PC-3 (cell line): Measurements from ENCODE around the gene NOL6. TPM values are rescaled to one million over a fixed set of nuclear protein-coding genes. Genes with fewer than 3 reads are reported as not detected.

Source experiments
- ATAC-seq: fragments of 200-7000 bp; cut with Tn5 transposase; 2 replicates; pipeline ENCODE4 v1.9.1; 2020; ENCODE audit warnings: mild to moderate bottlenecking, moderate library complexity
- BruUV-seq: library from RNA; stranded (reverse); fragments of 400-500 nt; replicated peaks from 2 replicates; lab custom pipeline; 2021; lab: Mats Ljungman, UMichigan
- CTCF ChIA-PET: fragments of 300-600 bp; sonication (Branson Sonifier 250); formaldehyde crosslinking; loops from one replicate; lab custom pipeline; 2022; ENCODE audit warnings: antibody characterized with exemption; lab: Charles Lee
- POLR2A ChIA-PET: fragments of 300-600 bp; sonication (Branson Sonifier 250); formaldehyde crosslinking; loops from one replicate; lab custom pipeline; 2022; ENCODE audit warnings: antibody characterized with exemption; ENCODE audit not compliant: unreplicated experiment; lab: Charles Lee
- DNase-seq: peaks from one replicate; pipeline ENCODE4 v3.0.0-alpha.2; 2015
- H2AFZ ChIP-seq: fragments of 300-600 bp; sonication (generic); 2 replicates; pipeline ENCODE4 v1.6.0; 2016; ENCODE audit warnings: antibody characterized with exemption, low read length
- H3F3A ChIP-seq: fragments of 300-600 bp; sonication (generic); one replicate; pipeline ENCODE4 v1.6.0; 2017; ENCODE audit warnings: antibody characterized with exemption, low read length, control low read depth, mild to moderate bottlenecking; ENCODE audit not compliant: unreplicated experiment
- H3K27ac ChIP-seq: fragments of 300-600 bp; sonication (generic); 2 replicates; pipeline ENCODE4 v1.5.1; 2016; ENCODE audit warnings: mild to moderate bottlenecking, low read length
- H3K27me3 ChIP-seq: fragments of 300-600 bp; sonication (generic); 2 replicates; pipeline ENCODE4 v1.6.1; 2016; ENCODE audit warnings: low read length, mixed read lengths
- H3K36me3 ChIP-seq: fragments of 300-600 bp; sonication (generic); 2 replicates; pipeline ENCODE4 v1.6.1; 2016; ENCODE audit warnings: low read depth, mixed run types, low read length, mixed read lengths
- H3K4me1 ChIP-seq: fragments of 300-600 bp; sonication (generic); 2 replicates; pipeline ENCODE4 v1.5.1; 2016; ENCODE audit warnings: low read length; ENCODE audit not compliant: insufficient read depth
- H3K4me2 ChIP-seq: fragments of 300-600 bp; sonication (generic); 2 replicates; pipeline ENCODE4 v1.6.0; 2016; ENCODE audit warnings: low read length
- H3K4me3 ChIP-seq: fragments of 300-600 bp; sonication (generic); 2 replicates; pipeline ENCODE4 v1.5.1; 2016; ENCODE audit warnings: mild to moderate bottlenecking, low read length, mixed read lengths
- H3K79me2 ChIP-seq: fragments of 300-600 bp; sonication (generic); 2 replicates; pipeline ENCODE4 v1.6.1; 2017; ENCODE audit warnings: low read length, mixed read lengths
- H3K9ac ChIP-seq: fragments of 300-600 bp; sonication (generic); 2 replicates; pipeline ENCODE4 v1.6.0; 2016; ENCODE audit warnings: mild to moderate bottlenecking, low read length
- H3K9me2 ChIP-seq: fragments of 300-600 bp; sonication (generic); replicated peaks from 2 replicates; pipeline ENCODE4 v1.6.1; 2016; ENCODE audit warnings: mixed run types, low read length, mixed read lengths
- H3K9me3 ChIP-seq: fragments of 300-600 bp; sonication (generic); 2 replicates; pipeline ENCODE4 v1.6.1; 2016; ENCODE audit warnings: low read length, mixed read lengths
- H4K20me1 ChIP-seq: fragments of 300-600 bp; sonication (generic); 2 replicates; pipeline ENCODE4 v1.6.1; 2016; ENCODE audit warnings: low read length, mixed read lengths
- EZH2 ChIP-seq: fragments of 300-600 bp; sonication (generic); IDR thresholded peaks from one replicate; pipeline ENCODE4 v1.6.1; 2017; ENCODE audit warnings: antibody characterized with exemption, mild to moderate bottlenecking, low read length; ENCODE audit not compliant: unreplicated experiment
- EZH2phosphoT487 ChIP-seq: fragments of 300-600 bp; sonication (generic); IDR thresholded peaks from 2 replicates; pipeline ENCODE4 v1.6.1; 2018; ENCODE audit warnings: mild to moderate bottlenecking, antibody characterized with exemption, low read length, borderline replicate concordance
- intact Hi-C: fragments of 100-400 bp; cut with micrococcal nuclease; formaldehyde crosslinking; loops from 2 replicates; pipeline ENCODE4 v1.9.0; 2023
- total RNA-seq: library from RNA; depleted of rRNA; stranded (reverse); fragments of >200 nt; gene quantifications from 2 replicates; pipeline ENCODE4 v1.2.3, GENCODE V29; 2014
- TF ChIP-seq, protein P1 (sequence below): fragments of 300-600 bp; sonication (generic); conservative IDR thresholded peaks from 2 replicates; pipeline ENCODE4 v1.5.1; 2017; ENCODE audit warnings: antibody characterized with exemption, low read depth, mild to moderate bottlenecking, low read length

NOL6 gene
- total RNA-seq, 1 experiment from 2014 or later, result 35.9 TPM

GRCh38 chr9:33438926-33439680, 34.6 kb downstream of the NOL6 start:
- no peak; the same call in 1 of the 2 replicates for ATAC-seq
- POLR2A ChIA-PET, result no interaction called here
- H4K20me1 ChIP-seq, result no peaks in the 10 kb centered on the region
- H3K9ac ChIP-seq, result no peak overlapping the region
- H2AFZ ChIP-seq, result no peak overlapping the region
- CTCF ChIA-PET, result interaction anchor here (0.6 kb wide), 1 partner anchor 282 kb away, joined by 4 read pairs; no protein-coding TSS in a partner anchor
- no peaks in the 10 kb centered on the region for H3K27me3 ChIP-seq
- TF ChIP-seq, protein P1, sequence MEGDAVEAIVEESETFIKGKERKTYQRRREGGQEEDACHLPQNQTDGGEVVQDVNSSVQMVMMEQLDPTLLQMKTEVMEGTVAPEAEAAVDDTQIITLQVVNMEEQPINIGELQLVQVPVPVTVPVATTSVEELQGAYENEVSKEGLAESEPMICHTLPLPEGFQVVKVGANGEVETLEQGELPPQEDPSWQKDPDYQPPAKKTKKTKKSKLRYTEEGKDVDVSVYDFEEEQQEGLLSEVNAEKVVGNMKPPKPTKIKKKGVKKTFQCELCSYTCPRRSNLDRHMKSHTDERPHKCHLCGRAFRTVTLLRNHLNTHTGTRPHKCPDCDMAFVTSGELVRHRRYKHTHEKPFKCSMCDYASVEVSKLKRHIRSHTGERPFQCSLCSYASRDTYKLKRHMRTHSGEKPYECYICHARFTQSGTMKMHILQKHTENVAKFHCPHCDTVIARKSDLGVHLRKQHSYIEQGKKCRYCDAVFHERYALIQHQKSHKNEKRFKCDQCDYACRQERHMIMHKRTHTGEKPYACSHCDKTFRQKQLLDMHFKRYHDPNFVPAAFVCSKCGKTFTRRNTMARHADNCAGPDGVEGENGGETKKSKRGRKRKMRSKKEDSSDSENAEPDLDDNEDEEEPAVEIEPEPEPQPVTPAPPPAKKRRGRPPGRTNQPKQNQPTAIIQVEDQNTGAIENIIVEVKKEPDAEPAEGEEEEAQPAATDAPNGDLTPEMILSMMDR, result no peak
- TF ChIP-seq EZH2 (no peak), EZH2phosphoT487 (no peak)
- intact Hi-C loops, result no loop called here
- peaks cover 28% of the 10 kb centered on the region for H3K4me1 ChIP-seq
- no peaks in the 10 kb centered on the region for H3K9me3 ChIP-seq
- H3K9me2 ChIP-seq, result no peaks in the 10 kb centered on the region
- H3K79me2 ChIP-seq, result no peaks in the 10 kb centered on the region
- H3K4me2 ChIP-seq, result no peak overlapping the region
- no peak overlapping the region for H3K4me3 ChIP-seq
- H3K36me3 ChIP-seq, result no peaks in the 10 kb centered on the region
- no peak for DNase-seq
- peak overlapping the region; percentile 32; the same call in 1 of the 2 replicates for H3K27ac ChIP-seq
- H3F3A ChIP-seq, result no peaks in the 10 kb centered on the region
- BruUV-seq, result no TSS peak

- Histone ChIP-seq H3F3A (no peaks in the 10 kb centered on the region), H3K4me3 (no peak overlapping the region), H3K79me2 (no peaks in the 10 kb centered on the region), H2AFZ (no peak overlapping the region), H3K9me3 (no peaks in the 10 kb centered on the region), H3K4me1 (peaks cover 20% of the 10 kb centered on the region), H3K9ac (no peak overlapping the region), H3K27ac (no peak overlapping the region), H4K20me1 (no peaks in the 10 kb centered on the region), H3K36me3 (no peaks in the 10 kb centered on the region), H3K4me2 (no peak overlapping the region), H3K27me3 (no peaks in the 10 kb centered on the region), H3K9me2 (no peaks in the 10 kb centered on the region)
- no peak for ATAC-seq
- TF ChIP-seq, protein P1, result no peak
- TF ChIP-seq EZH2phosphoT487 (no peak), EZH2 (no peak)
- ChIA-PET POLR2A (no interaction called here), CTCF (no interaction called here)
- no peak for DNase-seq
- no TSS peak for BruUV-seq
- intact Hi-C loops, result no loop called here
Observed at GRCh38 chr9:33437898-33438297, 35.8 kb downstream of the NOL6 start.

DNA sequence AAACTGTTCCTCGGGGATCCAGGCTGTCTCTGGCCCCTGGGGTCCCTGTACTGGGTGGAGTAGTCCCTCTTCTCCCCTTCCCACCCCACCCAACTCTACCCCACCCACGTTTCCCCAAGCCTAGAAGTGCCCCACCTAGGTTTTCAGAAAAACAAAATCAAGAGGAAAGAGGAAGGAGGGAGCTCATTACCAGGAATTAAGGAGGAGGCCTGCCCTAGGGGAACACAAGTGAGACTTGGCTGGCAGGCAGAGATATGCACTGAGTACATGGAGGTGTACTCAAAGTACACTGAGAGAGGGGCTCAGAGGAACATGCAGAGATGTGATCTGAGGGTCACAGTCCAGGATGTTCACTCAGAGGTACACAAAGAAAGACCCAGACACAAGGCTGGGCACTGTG, 36.5 kb downstream of the NOL6 start:
- Histone ChIP-seq H3K4me3 (no peak overlapping the region), H3K36me3 (no peaks in the 10 kb centered on the region), H3K79me2 (no peaks in the 10 kb centered on the region), H3K4me2 (no peak overlapping the region), H3K4me1 (peaks cover 14% of the 10 kb centered on the region), H2AFZ (no peak overlapping the region), H3K9me3 (no peaks in the 10 kb centered on the region), H3F3A (no peaks in the 10 kb centered on the region), H3K9me2 (no peaks in the 10 kb centered on the region), H3K27me3 (no peaks in the 10 kb centered on the region), H4K20me1 (no peaks in the 10 kb centered on the region), H3K27ac (no peak overlapping the region), H3K9ac (no peak overlapping the region)
- no peak for ATAC-seq
- CTCF ChIA-PET, result no interaction called here
- POLR2A ChIA-PET, result no interaction called here
- intact Hi-C loops, result no loop called here
- DNase-seq, result no peak
- no TSS peak for BruUV-seq
- TF ChIP-seq EZH2phosphoT487 (no peak), EZH2 (no peak)
- TF ChIP-seq, protein P1, result no peak
